HEK293 (cell line): ENCODE data around the gene INTS15.

Experiments used
- CTCF ChIA-PET: fragments of 350-600 bp; formaldehyde crosslinking; extraction: SDS; loops from one replicate; lab custom pipeline; 2021; ENCODE audit warnings: antibody characterized with exemption; lab: Yijun Ruan, JAX
- POLR2A ChIA-PET: fragments of 300-600 bp; formaldehyde crosslinking; extraction: SDS; loops from one replicate; lab custom pipeline; 2020; ENCODE audit warnings: antibody characterized with exemption, inconsistent platforms; lab: Yijun Ruan, JAX
- H3K27ac ChIP-seq: fragments of 200-500 bp; sonication (Bioruptor generic); 2 replicates; pipeline ENCODE4 v1.5.1; 2014; ENCODE audit warnings: low read depth, low read length, control low read depth, inconsistent platforms; ENCODE audit errors: extremely low read depth
- H3K36me3 ChIP-seq, 2 experiments: fragments of 200-500 bp in 1 of 2; sonication (Bioruptor generic) in 1 of 2; 1 replicate in 1 of 2; 2 replicates in 1 of 2; pipeline ENCODE4 v1.5.1; 2014 to 2017; ENCODE audit warnings: inconsistent platforms in 2 of 2, low read length in 2 of 2; ENCODE audit not compliant: control insufficient read depth in 2 of 2, insufficient read depth in 1 of 2
- H3K4me1 ChIP-seq: fragments of 200-500 bp; sonication (Bioruptor generic); 2 replicates; pipeline ENCODE4 v1.5.1; 2014; ENCODE audit warnings: mild to moderate bottlenecking, low read length, inconsistent platforms; ENCODE audit not compliant: control insufficient read depth, insufficient read depth
- H3K4me3 ChIP-seq: 2 replicates; pipeline ENCODE4 v1.5.1; 2011; ENCODE audit warnings: low read depth, mild to moderate bottlenecking, control low read depth, low read length, moderate library complexity
- H3K9me3 ChIP-seq: fragments of 200-500 bp; sonication (Bioruptor generic); 2 replicates; pipeline ENCODE4 v1.5.1; 2014; ENCODE audit warnings: low read depth, low read length, inconsistent platforms; ENCODE audit not compliant: control insufficient read depth, insufficient read depth
- BCL11B ChIP-seq: fragments of 450-650 bp; formaldehyde crosslinking; IDR thresholded peaks from 2 replicates; pipeline ENCODE4 v1.5.1; 2016; ENCODE audit warnings: low read depth, missing biosample characterization, missing genetic modification characterization
- HOXC10 ChIP-seq: sonication (generic); formaldehyde crosslinking; IDR thresholded peaks from 2 replicates; pipeline ENCODE4 v1.8.1; 2023; ENCODE audit warnings: mild to moderate bottlenecking, missing genetic modification reagents
- MEIS1 ChIP-seq: sonication (generic); formaldehyde crosslinking; IDR thresholded peaks from 2 replicates; pipeline ENCODE4 v1.8.1; 2022; ENCODE audit warnings: missing genetic modification reagents, mild to moderate bottlenecking, borderline replicate concordance
- PRDM1 ChIP-seq: fragments of 450-650 bp; formaldehyde crosslinking; IDR thresholded peaks from 2 replicates; pipeline ENCODE4; 2016; ENCODE audit warnings: missing biosample characterization, missing genetic modification characterization
- SETDB1 ChIP-seq: IDR thresholded peaks from one replicate; pipeline ENCODE4 v1.6.1; 2017; ENCODE audit warnings: mild to moderate bottlenecking, low read length, moderate library complexity, mixed read lengths; ENCODE audit not compliant: insufficient read length
- ZNF184 ChIP-seq: fragments of 450-650 bp; IDR thresholded peaks from 2 replicates; pipeline ENCODE4 v1.5.1; 2018; ENCODE audit warnings: missing biosample characterization, mild to moderate bottlenecking, missing genetic modification characterization
- ZNF2 ChIP-seq: fragments of 450-650 bp; formaldehyde crosslinking; IDR thresholded peaks from 2 replicates; pipeline ENCODE4 v1.5.1; 2016; ENCODE audit warnings: missing biosample characterization, missing genetic modification characterization
- ZNF202 ChIP-seq: fragments of 450-650 bp; formaldehyde crosslinking; IDR thresholded peaks from 2 replicates; pipeline ENCODE4 v1.5.1; 2016; ENCODE audit warnings: missing biosample characterization, missing genetic modification characterization, borderline replicate concordance
- ZNF394 ChIP-seq: fragments of 450-650 bp; formaldehyde crosslinking; IDR thresholded peaks from 2 replicates; pipeline ENCODE4 v1.5.1; 2016; ENCODE audit warnings: missing biosample characterization, missing genetic modification characterization, mild to moderate bottlenecking, moderate library complexity, borderline replicate concordance
- ZNF423 ChIP-seq: fragments of 450-650 bp; formaldehyde crosslinking; IDR thresholded peaks from 2 replicates; pipeline ENCODE4 v1.5.1; 2016; ENCODE audit warnings: missing biosample characterization, missing genetic modification characterization
- ZNF473 ChIP-seq: fragments of 450-650 bp; formaldehyde crosslinking; IDR thresholded peaks from 2 replicates; pipeline ENCODE4 v1.5.1; 2017; ENCODE audit warnings: missing biosample characterization, missing genetic modification characterization
- ZNF560 ChIP-seq: fragments of 450-650 bp; formaldehyde crosslinking; IDR thresholded peaks from 2 replicates; pipeline ENCODE4 v1.5.1; 2017; ENCODE audit warnings: missing biosample characterization, missing genetic modification characterization, borderline replicate concordance
- ZNF585B ChIP-seq: fragments of 450-650 bp; formaldehyde crosslinking; IDR thresholded peaks from 2 replicates; pipeline ENCODE4 v1.5.1; 2016; ENCODE audit warnings: missing biosample characterization, missing genetic modification characterization
- ZNF660 ChIP-seq: fragments of 450-650 bp; IDR thresholded peaks from 2 replicates; pipeline ENCODE4 v1.5.1; 2018; ENCODE audit warnings: missing biosample characterization, mild to moderate bottlenecking, missing genetic modification characterization
- ZNF670 ChIP-seq: fragments of 450-650 bp; formaldehyde crosslinking; IDR thresholded peaks from 2 replicates; pipeline ENCODE4 v1.5.1; 2016; ENCODE audit warnings: missing biosample characterization, missing genetic modification characterization, low read depth
- ZNF701 ChIP-seq: fragments of 450-650 bp; formaldehyde crosslinking; IDR thresholded peaks from 2 replicates; pipeline ENCODE4 v1.5.1; 2016; ENCODE audit warnings: missing biosample characterization, missing genetic modification characterization
- ZNF707 ChIP-seq: fragments of 450-650 bp; formaldehyde crosslinking; IDR thresholded peaks from 2 replicates; pipeline ENCODE4 v1.5.1; 2016; ENCODE audit warnings: missing biosample characterization, missing genetic modification characterization
- ZNF785 ChIP-seq: fragments of 450-650 bp; formaldehyde crosslinking; IDR thresholded peaks from 2 replicates; pipeline ENCODE4 v1.5.1; 2016; ENCODE audit warnings: missing biosample characterization, missing genetic modification characterization
- ZNF792 ChIP-seq: fragments of 450-650 bp; formaldehyde crosslinking; IDR thresholded peaks from 2 replicates; pipeline ENCODE4 v1.5.1; 2016; ENCODE audit warnings: missing biosample characterization, missing genetic modification characterization
- TF ChIP-seq, protein P1 (sequence below): fragments of 450-650 bp; formaldehyde crosslinking; IDR thresholded peaks from 2 replicates; pipeline ENCODE4 v1.5.1; 2016; ENCODE audit warnings: missing biosample characterization, missing genetic modification characterization
- TF ChIP-seq, protein P2 (sequence below): fragments of 450-650 bp; formaldehyde crosslinking; IDR thresholded peaks from 2 replicates; pipeline ENCODE4 v1.5.1; 2016; ENCODE audit warnings: missing biosample characterization, missing genetic modification characterization
- TF ChIP-seq, protein P3 (sequence below): fragments of 450-650 bp; formaldehyde crosslinking; IDR thresholded peaks from 2 replicates; pipeline ENCODE4 v1.5.1; 2016; ENCODE audit warnings: missing biosample characterization, missing genetic modification characterization

The INTS15 gene

GRCh38 chr7:6562106-6562505 is 27.7 kb upstream of the INTS15 start (continued):
- TF ChIP-seq, protein P1, sequence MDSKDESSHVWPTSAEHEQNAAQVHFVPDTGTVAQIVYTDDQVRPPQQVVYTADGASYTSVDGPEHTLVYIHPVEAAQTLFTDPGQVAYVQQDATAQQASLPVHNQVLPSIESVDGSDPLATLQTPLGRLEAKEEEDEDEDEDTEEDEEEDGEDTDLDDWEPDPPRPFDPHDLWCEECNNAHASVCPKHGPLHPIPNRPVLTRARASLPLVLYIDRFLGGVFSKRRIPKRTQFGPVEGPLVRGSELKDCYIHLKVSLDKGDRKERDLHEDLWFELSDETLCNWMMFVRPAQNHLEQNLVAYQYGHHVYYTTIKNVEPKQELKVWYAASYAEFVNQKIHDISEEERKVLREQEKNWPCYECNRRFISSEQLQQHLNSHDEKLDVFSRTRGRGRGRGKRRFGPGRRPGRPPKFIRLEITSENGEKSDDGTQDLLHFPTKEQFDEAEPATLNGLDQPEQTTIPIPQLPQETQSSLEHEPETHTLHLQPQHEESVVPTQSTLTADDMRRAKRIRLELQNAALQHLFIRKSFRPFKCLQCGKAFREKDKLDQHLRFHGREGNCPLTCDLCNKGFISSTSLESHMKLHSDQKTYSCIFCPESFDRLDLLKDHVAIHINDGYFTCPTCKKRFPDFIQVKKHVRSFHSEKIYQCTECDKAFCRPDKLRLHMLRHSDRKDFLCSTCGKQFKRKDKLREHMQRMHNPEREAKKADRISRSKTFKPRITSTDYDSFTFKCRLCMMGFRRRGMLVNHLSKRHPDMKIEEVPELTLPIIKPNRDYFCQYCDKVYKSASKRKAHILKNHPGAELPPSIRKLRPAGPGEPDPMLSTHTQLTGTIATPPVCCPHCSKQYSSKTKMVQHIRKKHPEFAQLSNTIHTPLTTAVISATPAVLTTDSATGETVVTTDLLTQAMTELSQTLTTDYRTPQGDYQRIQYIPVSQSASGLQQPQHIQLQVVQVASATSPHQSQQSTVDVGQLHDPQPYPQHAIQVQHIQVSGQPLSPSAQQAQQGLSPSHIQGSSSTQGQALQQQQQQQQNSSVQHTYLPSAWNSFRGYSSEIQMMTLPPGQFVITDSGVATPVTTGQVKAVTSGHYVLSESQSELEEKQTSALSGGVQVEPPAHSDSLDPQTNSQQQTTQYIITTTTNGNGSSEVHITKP (tag by site-specific recombination), result no peak
- TF ChIP-seq ZNF184 (tag by site-specific recombination) (no peak), ZNF2 (tag by site-specific recombination) (no peak), ZNF423 (tag by site-specific recombination) (no peak), ZNF394 (tag by site-specific recombination) (no peak), SETDB1 (no peak), PRDM1 (tag by site-specific recombination) (no peak), ZNF660 (tag by site-specific recombination) (no peak), ZNF670 (no peak)
- TF ChIP-seq, all 188 proteins: peak for 0

DNA sequence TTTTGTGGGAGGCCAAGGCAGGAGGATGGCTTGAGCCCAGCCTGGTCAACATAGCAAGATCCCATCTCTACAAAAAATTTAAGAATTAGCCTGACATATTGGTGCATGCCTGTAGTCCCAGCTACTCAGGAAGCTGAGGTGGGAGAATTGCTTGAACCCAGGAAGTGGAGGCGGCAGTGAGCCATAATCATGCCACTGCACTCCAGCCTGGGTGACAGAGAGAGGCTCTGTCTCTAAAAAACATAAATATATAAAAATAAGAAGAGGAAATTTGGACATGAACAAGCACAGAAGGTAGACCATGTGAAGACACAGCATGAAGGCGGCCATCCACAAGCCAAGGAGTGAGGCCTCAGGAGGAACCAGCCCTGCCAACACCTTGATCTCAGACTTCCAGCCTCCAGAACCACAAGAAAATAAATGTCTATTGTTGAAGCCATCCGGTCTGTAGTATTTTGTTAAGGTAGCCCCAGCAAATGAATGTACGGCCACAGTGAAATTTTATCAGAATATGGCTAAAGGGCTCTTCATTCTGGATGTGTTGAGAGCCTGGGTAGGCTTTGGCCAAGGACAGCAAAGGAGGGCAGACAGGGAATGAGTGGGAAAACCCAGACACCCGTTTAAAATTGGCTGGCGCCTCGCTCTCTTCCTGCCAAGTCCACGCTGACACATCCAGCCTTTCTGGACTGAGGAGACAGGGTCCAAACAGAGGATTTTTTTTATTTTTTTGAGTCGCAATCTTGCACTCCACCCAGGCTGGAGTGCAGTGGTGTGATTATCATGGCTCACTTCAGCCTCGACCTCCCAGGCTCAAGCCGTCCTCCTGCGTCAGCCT is 25.7 kb upstream of the INTS15 start:
- TF ChIP-seq ZNF473 (tag by site-specific recombination) (no peak), ZNF701 (tag by site-specific recombination) (no peak), ZNF707 (tag by site-specific recombination) (no peak), ZNF785 (tag by site-specific recombination) (no peak), MEIS1 (CRISPR knock-in tag) (no peak), ZNF585B (no peak), ZNF560 (no peak), HOXC10 (CRISPR knock-in tag) (no peak), BCL11B (tag by site-specific recombination) (no peak), ZNF792 (tag by site-specific recombination) (no peak), ZNF202 (tag by site-specific recombination) (no peak)
- TF ChIP-seq, protein P2, sequence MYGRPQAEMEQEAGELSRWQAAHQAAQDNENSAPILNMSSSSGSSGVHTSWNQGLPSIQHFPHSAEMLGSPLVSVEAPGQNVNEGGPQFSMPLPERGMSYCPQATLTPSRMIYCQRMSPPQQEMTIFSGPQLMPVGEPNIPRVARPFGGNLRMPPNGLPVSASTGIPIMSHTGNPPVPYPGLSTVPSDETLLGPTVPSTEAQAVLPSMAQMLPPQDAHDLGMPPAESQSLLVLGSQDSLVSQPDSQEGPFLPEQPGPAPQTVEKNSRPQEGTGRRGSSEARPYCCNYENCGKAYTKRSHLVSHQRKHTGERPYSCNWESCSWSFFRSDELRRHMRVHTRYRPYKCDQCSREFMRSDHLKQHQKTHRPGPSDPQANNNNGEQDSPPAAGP (tag by site-specific recombination), result no peak
- TF ChIP-seq, protein P3, sequence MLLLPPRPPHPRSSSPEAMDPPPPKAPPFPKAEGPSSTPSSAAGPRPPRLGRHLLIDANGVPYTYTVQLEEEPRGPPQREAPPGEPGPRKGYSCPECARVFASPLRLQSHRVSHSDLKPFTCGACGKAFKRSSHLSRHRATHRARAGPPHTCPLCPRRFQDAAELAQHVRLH (tag by site-specific recombination), result no peak
- Histone ChIP-seq H3K4me1 (no peaks in the 10 kb centered on the region), H3K27ac (no peak overlapping the region), H3K36me3 (no peaks in the 10 kb centered on the region), H3K4me3 (no peak overlapping the region), H3K9me3 (no peaks in the 10 kb centered on the region)
- ChIA-PET CTCF (interaction anchor here (1.1 kb wide), 1 partner anchor 10 kb away, joined by 4 read pairs; no protein-coding TSS in a partner anchor), POLR2A (no interaction called here)
